Measurements from ENCODE around the gene CEP78. TPM values are rescaled to one million over a fixed set of nuclear protein-coding genes. Genes with fewer than 3 reads are reported as not detected.

The CEP78 gene
- total RNA-seq, 2 experiments from 2014 or later = 10.5 to 12.1 TPM

- intact Hi-C loops (cut with DNase I, micrococcal nuclease) = no loop called here
- H3K27ac Mint-ChIP-seq = no peak overlapping the region
- ATAC-seq (ENCODE audit: poor library complexity) (no peak), DNase-seq (no peak)
- Histone ChIP-seq H3K36me3 (ENCODE audit: insufficient read depth, low read length) (peaks cover 17% of the 10 kb centered on the region), H3K4me1 (ENCODE audit: insufficient read depth, low read length) (no peaks in the 10 kb centered on the region), H3K4me3 (ENCODE audit: low read length) (no peak overlapping the region), H3K27ac (ENCODE audit: low read depth in 1 of 2, low read length in 2 of 2) (no peak overlapping the region), H3K9me3 (ENCODE audit: control insufficient read depth in 1 of 2, insufficient read depth in 1 of 2, low read length in 2 of 2) (no peaks in the 10 kb centered on the region), H3K27me3 (ENCODE audit: control insufficient read depth in 1 of 2, insufficient read depth in 2 of 2, low read length in 2 of 2) (no peaks in the 10 kb centered on the region)
- no peaks in the 10 kb centered on the region for H3K4me1 Mint-ChIP-seq (ENCODE audit: low read depth)
- H3K4me3 Mint-ChIP-seq = no peak overlapping the region
- ChIA-PET CTCF (no interaction called here), POLR2A (no interaction called here)
- no peaks in the 10 kb centered on the region for H3K27me3 Mint-ChIP-seq
- TF ChIP-seq CTCF (IDR thresholded peaks at IDR 0.05) = no peak
- H3K36me3 Mint-ChIP-seq (ENCODE audit: low read depth) = peaks cover 72% of the 10 kb centered on the region
- H3K9me3 Mint-ChIP-seq = no peaks in the 10 kb centered on the region
These were observed 12.8 kb downstream of the CEP78 start for GRCh38 chr9:78248635-78249034.

GRCh38 chr9:78249542-78249941, 13.7 kb downstream of the CEP78 start:
- Histone ChIP-seq H3K36me3 (ENCODE audit: insufficient read depth, low read length) (peaks cover 17% of the 10 kb centered on the region), H3K27me3 (ENCODE audit: control insufficient read depth in 1 of 2, insufficient read depth in 2 of 2, low read length in 2 of 2) (no peaks in the 10 kb centered on the region), H3K4me1 (ENCODE audit: insufficient read depth, low read length) (no peaks in the 10 kb centered on the region), H3K27ac (ENCODE audit: low read depth in 1 of 2, low read length in 2 of 2) (no peak overlapping the region), H3K9me3 (ENCODE audit: control insufficient read depth in 1 of 2, insufficient read depth in 1 of 2, low read length in 2 of 2) (no peaks in the 10 kb centered on the region), H3K4me3 (ENCODE audit: low read length) (no peak overlapping the region)
- POLR2A ChIA-PET = no interaction called here
- ATAC-seq (ENCODE audit: poor library complexity) = no peak
- H3K27ac Mint-ChIP-seq = no peak overlapping the region
- no peaks in the 10 kb centered on the region for H3K9me3 Mint-ChIP-seq
- no peaks in the 10 kb centered on the region for H3K4me1 Mint-ChIP-seq (ENCODE audit: low read depth)
- intact Hi-C loops (cut with DNase I, micrococcal nuclease) = no loop called here
- CTCF ChIA-PET = interaction anchor here (1.0 kb wide), 1 partner anchor 23 kb away, joined by 3 read pairs; no protein-coding TSS in a partner anchor
- peaks cover 71% of the 10 kb centered on the region for H3K36me3 Mint-ChIP-seq (ENCODE audit: low read depth)
- DNase-seq = no peak
- no peaks in the 10 kb centered on the region for H3K27me3 Mint-ChIP-seq
- TF ChIP-seq CTCF (IDR thresholded peaks at IDR 0.05) = no peak
- H3K4me3 Mint-ChIP-seq = no peak overlapping the region

- H3K4me1 Mint-ChIP-seq (ENCODE audit: low read depth) = no peaks in the 10 kb centered on the region
- no peaks in the 10 kb centered on the region for H3K27me3 ChIP-seq (ENCODE audit: control insufficient read depth in 1 of 2, insufficient read depth in 2 of 2, low read length in 2 of 2)
These were observed 16.7 kb downstream of the CEP78 start for GRCh38 chr9:78252616-78253015.

More at GRCh38 chr9:78252616-78253015, 16.7 kb downstream of the CEP78 start:
- Mint-ChIP-seq H3K27ac (no peak overlapping the region), H3K9me3 (no peaks in the 10 kb centered on the region), H3K27me3 (no peaks in the 10 kb centered on the region), H3K4me3 (no peak overlapping the region), H3K36me3 (ENCODE audit: low read depth) (peaks cover 65% of the 10 kb centered on the region)
- ATAC-seq (ENCODE audit: poor library complexity) (no peak), DNase-seq (no peak)
- no peak for TF ChIP-seq CTCF (IDR thresholded peaks at IDR 0.05)
- ChIA-PET CTCF (no interaction called here), POLR2A (no interaction called here)
- Histone ChIP-seq H3K36me3 (ENCODE audit: insufficient read depth, low read length) (peaks cover 30% of the 10 kb centered on the region), H3K27ac (ENCODE audit: low read depth in 1 of 2, low read length in 2 of 2) (no peak overlapping the region), H3K4me1 (ENCODE audit: insufficient read depth, low read length) (no peaks in the 10 kb centered on the region), H3K9me3 (ENCODE audit: control insufficient read depth in 1 of 2, insufficient read depth in 1 of 2, low read length in 2 of 2) (no peaks in the 10 kb centered on the region), H3K4me3 (ENCODE audit: low read length) (no peak overlapping the region)
- intact Hi-C loops (cut with DNase I, micrococcal nuclease) = no loop called here
